Activated CD4-positive, alpha-beta T cell treated with anti-CD3 and anti-CD28 coated beads, Interleukin-10, Interleukin-2, amounts not matched to agents 100 ng/mL and 50 ng/mL, durations not matched to agents 16 hours and 8 hours (primary cell): Measurements from ENCODE around the gene UMODL1.

Experiments
- DNase-seq: peaks from one replicate; pipeline ENCODE4 v3.0.0-alpha.2; 2020

The UMODL1 gene

GRCh38 chr21:42071146-42071737, at the start of gene UMODL1:
Gene UMODL1 (plus strand): TSS chr21:42071317. CDS start chr21:42071317, 0 bp downstream.
- DNase-seq: no peak

- no peak for DNase-seq
Measured at GRCh38 chr21:42021371-42022090, 49.6 kb upstream of the UMODL1 start.

GRCh38 chr21:42022091-42022430, 49.1 kb upstream of the UMODL1 start:
- no peak for DNase-seq

GRCh38 chr21:42022906-42023305, 48.2 kb upstream of the UMODL1 start:
- no peak for DNase-seq

- no peak for DNase-seq
Measured at GRCh38 chr21:42025376-42026081, 45.6 kb upstream of the UMODL1 start.

- DNase-seq: no peak
Measured at GRCh38 chr21:42026082-42026435, 45.1 kb upstream of the UMODL1 start.

- DNase-seq: no peak
Measured at GRCh38 chr21:42027085-42027821, 43.9 kb upstream of the UMODL1 start.

- DNase-seq: no peak
Measured at GRCh38 chr21:42027822-42028765, 43.0 kb upstream of the UMODL1 start.

GRCh38 chr21:42028766-42029425, 42.2 kb upstream of the UMODL1 start:
- no peak for DNase-seq

GRCh38 chr21:42030311-42030710, 40.8 kb upstream of the UMODL1 start:
- DNase-seq: no peak

- no peak for DNase-seq
Measured at GRCh38 chr21:42031241-42031640, 39.9 kb upstream of the UMODL1 start.

- DNase-seq: no peak
Measured at GRCh38 chr21:42031816-42032215, 39.3 kb upstream of the UMODL1 start.

GRCh38 chr21:42032266-42032665, 38.9 kb upstream of the UMODL1 start:
- no peak for DNase-seq

GRCh38 chr21:42032968-42033367, 38.1 kb upstream of the UMODL1 start:
- DNase-seq: no peak

GRCh38 chr21:42036313-42036712, 34.8 kb upstream of the UMODL1 start:
- no peak for DNase-seq

GRCh38 chr21:42037516-42037915, 33.6 kb upstream of the UMODL1 start:
- DNase-seq: no peak

GRCh38 chr21:42037943-42038342, 33.2 kb upstream of the UMODL1 start:
- no peak for DNase-seq

GRCh38 chr21:42038393-42038792, 32.7 kb upstream of the UMODL1 start:
- DNase-seq: no peak

- DNase-seq: no peak
Measured at GRCh38 chr21:42038826-42039425, 32.2 kb upstream of the UMODL1 start.

GRCh38 chr21:42039470-42039901, 31.6 kb upstream of the UMODL1 start:
- no peak for DNase-seq

GRCh38 chr21:42039911-42040351, 31.2 kb upstream of the UMODL1 start:
- no peak for DNase-seq
